Sigmoid colon (tissue), 7 donors: Measurements from ENCODE around the gene BTBD9. TPM values are rescaled to one million over a fixed set of nuclear protein-coding genes. Genes with fewer than 3 reads are reported as not detected.

Experiments
- DNase-seq: peaks from one replicate; pipeline ENCODE4 v3.0.0-alpha.2; 2019
- H3K27ac ChIP-seq, 4 donors: fragments of 200-600 bp; sonication (generic); one replicate each; pipeline ENCODE4 v1.5.1; 2016 to 2019; ENCODE audit warnings: mild to moderate bottlenecking in 1 of 4
- H3K27me3 ChIP-seq, 3 donors: fragments of 200-600 bp; sonication (generic); one replicate each; pipeline ENCODE4 v1.5.1; 2019; ENCODE audit warnings: mild to moderate bottlenecking in 1 of 3
- H3K36me3 ChIP-seq, 4 donors: fragments of 200-600 bp; sonication (generic); one replicate each; pipeline ENCODE4 v1.5.1; 2016 to 2019
- H3K4me1 ChIP-seq, 4 donors: fragments of 200-600 bp; sonication (generic); one replicate each; pipeline ENCODE4 v1.5.1; 2017 to 2019
- H3K4me3 ChIP-seq, 4 donors: fragments of 200-600 bp; sonication (generic); one replicate each; pipeline ENCODE4 v1.5.1; 2017 to 2019; ENCODE audit warnings: mild to moderate bottlenecking in 2 of 4, moderate library complexity in 1 of 4
- H3K9me3 ChIP-seq, 4 donors: fragments of 200-600 bp in 3 of 4; sonication (generic) in 3 of 4; one replicate each; pipeline versions ENCODE4 v1.5.1 to v1.6.1; 2013 to 2019
- CTCF ChIP-seq, 4 experiments: fragments of 450-650 bp in 3 of 4; fragments of 200-600 bp in 1 of 4; IDR thresholded peaks; one replicate each; pipeline ENCODE4 v1.5.1; 2016 to 2019; ENCODE audit warnings: antibody characterized with exemption in 4 of 4, mild to moderate bottlenecking in 3 of 4, moderate library complexity in 2 of 4
- EP300 ChIP-seq, 4 donors: sonication (generic); formaldehyde crosslinking; IDR thresholded peaks; one replicate each; pipeline ENCODE4 v1.6.1; 2017; ENCODE audit warnings: antibody characterized with exemption in 4 of 4
- POLR2A ChIP-seq, 2 donors: fragments of 450-650 bp; IDR thresholded peaks; one replicate each; pipeline ENCODE4 v1.6.1; 2016; ENCODE audit warnings: antibody characterized with exemption in 2 of 2, mild to moderate bottlenecking in 2 of 2, moderate library complexity in 2 of 2
- POLR2AphosphoS5 ChIP-seq, 4 donors: sonication (generic); formaldehyde crosslinking; IDR thresholded peaks; one replicate each; pipeline ENCODE4 v1.6.1; 2017; ENCODE audit warnings: antibody characterized with exemption in 4 of 4
- WGBS, 2 donors: extraction: QIAGEN DNeasy Blood & Tissue Kit; methylation state at CpG; one replicate each; pipeline ENCODE4 v1.1.7; 2013; 5-methylcytosine and 5-hydroxymethylcytosine counted together
- intact Hi-C: fragments of 100-400 bp; cut with DNase I; formaldehyde crosslinking; loops from one replicate; pipeline ENCODE4 v1.15.1; 2023
- polyA plus RNA-seq, 3 donors: library from polyadenylated mRNA; stranded (reverse); fragments of 200-250 nt; gene quantifications; one replicate each; pipeline ENCODE4 v1.2.3, GENCODE V29; 2013
- total RNA-seq, 4 donors: library from RNA; depleted of rRNA; stranded (reverse); fragments of >200 nt; gene quantifications; one replicate each; pipeline ENCODE4 v1.1.0, GENCODE V29; 2016
- donor health status: healthy with polysubstance abuse.
- donor health status: Bipolar disorder and iron deficiency.
- donor health status: healthy.

BTBD9 gene
- total and polyA plus RNA-seq, 7 donors: 3.6 to 20.8 (median 10.5) TPM

GRCh38 chr6:38591439-38591838, 48.3 kb downstream of the BTBD9 start:
- Histone ChIP-seq H3K4me1 (no peaks in the 10 kb centered on the region), H3K9me3 (no peaks in the 10 kb centered on the region), H3K27me3 (no peaks in the 10 kb centered on the region), H3K27ac (no peak overlapping the region), H3K36me3 (peaks cover 0 to 35% (median 5%) of the 10 kb centered on the region in 4 donors), H3K4me3 (no peak overlapping the region)
- 91 to 96% methylated on average over 1 of the region's 1 CpG for WGBS, 2 donors
- no peak for DNase-seq
- intact Hi-C loops: no loop called here
- TF ChIP-seq POLR2A (IDR thresholded peaks at IDR 0.05) (no peak), CTCF (IDR thresholded peaks at IDR 0.05) (no peak), POLR2AphosphoS5 (IDR thresholded peaks at IDR 0.05) (no peak), EP300 (IDR thresholded peaks at IDR 0.05) (no peak)

- Histone ChIP-seq H3K4me1 (no peaks in the 10 kb centered on the region), H3K9me3 (no peaks in the 10 kb centered on the region), H3K27ac (no peak overlapping the region), H3K36me3 (peaks cover 0 to 35% (median 5%) of the 10 kb centered on the region in 4 donors), H3K4me3 (no peak overlapping the region), H3K27me3 (no peaks in the 10 kb centered on the region)
- WGBS, 2 donors: 92 to 100% methylated on average over 1 of the region's 1 CpG
- TF ChIP-seq POLR2A (IDR thresholded peaks at IDR 0.05) (no peak), POLR2AphosphoS5 (IDR thresholded peaks at IDR 0.05) (no peak), CTCF (IDR thresholded peaks at IDR 0.05) (no peak), EP300 (IDR thresholded peaks at IDR 0.05) (no peak)
- intact Hi-C loops: no loop called here
- no peak for DNase-seq
Observed at GRCh38 chr6:38589367-38589720, 50.4 kb downstream of the BTBD9 start.

- Histone ChIP-seq H3K36me3 (peaks cover 0 to 30% (median 5%) of the 10 kb centered on the region in 4 donors), H3K4me1 (no peaks in the 10 kb centered on the region), H3K4me3 (no peak overlapping the region), H3K27ac (no peak overlapping the region), H3K9me3 (no peaks in the 10 kb centered on the region), H3K27me3 (no peaks in the 10 kb centered on the region)
- TF ChIP-seq POLR2A (IDR thresholded peaks at IDR 0.05) (no peak), POLR2AphosphoS5 (IDR thresholded peaks at IDR 0.05) (no peak), CTCF (IDR thresholded peaks at IDR 0.05) (no peak), EP300 (IDR thresholded peaks at IDR 0.05) (no peak)
- intact Hi-C loops: no loop called here
- DNase-seq: no peak
- WGBS, 2 donors: 94 to 95% methylated on average over 2 of the region's 2 CpGs
Observed at GRCh38 chr6:38588631-38589366, 50.9 kb downstream of the BTBD9 start.

GRCh38 chr6:38587766-38588362, 51.9 kb downstream of the BTBD9 start:
- Histone ChIP-seq H3K9me3 (no peaks in the 10 kb centered on the region), H3K4me1 (no peaks in the 10 kb centered on the region), H3K27me3 (no peaks in the 10 kb centered on the region), H3K27ac (no peak overlapping the region), H3K4me3 (no peak overlapping the region), H3K36me3 (peaks cover 0 to 25% (median 5%) of the 10 kb centered on the region in 4 donors)
- intact Hi-C loops: no loop called here
- no peak for DNase-seq
- TF ChIP-seq POLR2AphosphoS5 (IDR thresholded peaks at IDR 0.05) (no peak), EP300 (IDR thresholded peaks at IDR 0.05) (no peak), POLR2A (IDR thresholded peaks at IDR 0.05) (no peak), CTCF (IDR thresholded peaks at IDR 0.05) (no peak)
- 97 to 98% methylated on average over 6 of the region's 6 CpGs for WGBS, 2 donors
